ENCODE measurements around the gene JAML. TPM values are rescaled to one million over a fixed set of nuclear protein-coding genes. Genes with fewer than 3 reads are reported as not detected.

JAML gene
- total and polyA plus RNA-seq, 2 experiments from 2014 or later = 0.56 to 1.0 TPM

DNA sequence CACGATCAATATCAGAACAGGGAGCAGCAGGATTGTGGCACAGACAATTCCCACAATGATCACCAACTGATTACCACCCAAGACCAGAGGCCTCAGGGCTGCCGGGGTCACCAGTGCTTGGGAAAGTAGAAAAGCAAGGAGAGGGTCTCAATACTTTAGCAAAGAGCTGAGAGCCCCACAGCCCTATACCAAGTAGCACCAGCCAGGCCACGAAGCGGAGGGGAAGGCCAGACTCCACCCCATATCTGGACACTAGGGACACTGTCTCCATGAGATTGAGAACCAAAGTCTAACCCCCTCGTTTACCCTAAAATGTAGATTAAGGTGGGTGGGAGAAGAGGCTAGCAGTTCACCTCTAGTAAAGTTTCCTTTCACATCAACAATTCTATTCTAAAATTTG, 24.3 kb downstream of the JAML start:
- no peaks in the 10 kb centered on the region for H3K36me3 Mint-ChIP-seq (ENCODE audit: low read depth)
- ATAC-seq (no peak), DNase-seq (ENCODE audit: low spot score) (no peak)
- Histone ChIP-seq H3K4me3 (no peak overlapping the region), H3K27ac (ENCODE audit: low read depth) (no peak overlapping the region), H3K79me2 (replicated peaks; ENCODE audit: insufficient read depth) (no peaks in the 10 kb centered on the region), H4K20me1 (replicated peaks; ENCODE audit: insufficient read depth) (no peaks in the 10 kb centered on the region), H3K4me1 (ENCODE audit: insufficient read depth) (peaks cover 9% of the 10 kb centered on the region; the same call in 1 of the 2 replicates), H3K27me3 (ENCODE audit: insufficient read depth) (no peaks in the 10 kb centered on the region), H3K36me3 (ENCODE audit: insufficient read depth) (no peaks in the 10 kb centered on the region), H3K9me2 (ENCODE audit: insufficient read depth) (peaks cover 6% of the 10 kb centered on the region; the same call in 1 of the 2 replicates), H3F3A (replicated peaks; ENCODE audit: low read depth) (no peaks in the 10 kb centered on the region), H2AFZ (no peak overlapping the region), H3K4me2 (no peak overlapping the region)
- peaks cover 2% of the 10 kb centered on the region for H3K27me3 Mint-ChIP-seq (ENCODE audit: insufficient read depth, low read depth, poor library complexity)
- H3K4me3 Mint-ChIP-seq = no peak overlapping the region
- H3K4me1 Mint-ChIP-seq = peaks cover 21% of the 10 kb centered on the region; the same call in 2 of the 3 replicates
- H3K9me3 Mint-ChIP-seq = no peaks in the 10 kb centered on the region
- TF ChIP-seq, protein P1, sequence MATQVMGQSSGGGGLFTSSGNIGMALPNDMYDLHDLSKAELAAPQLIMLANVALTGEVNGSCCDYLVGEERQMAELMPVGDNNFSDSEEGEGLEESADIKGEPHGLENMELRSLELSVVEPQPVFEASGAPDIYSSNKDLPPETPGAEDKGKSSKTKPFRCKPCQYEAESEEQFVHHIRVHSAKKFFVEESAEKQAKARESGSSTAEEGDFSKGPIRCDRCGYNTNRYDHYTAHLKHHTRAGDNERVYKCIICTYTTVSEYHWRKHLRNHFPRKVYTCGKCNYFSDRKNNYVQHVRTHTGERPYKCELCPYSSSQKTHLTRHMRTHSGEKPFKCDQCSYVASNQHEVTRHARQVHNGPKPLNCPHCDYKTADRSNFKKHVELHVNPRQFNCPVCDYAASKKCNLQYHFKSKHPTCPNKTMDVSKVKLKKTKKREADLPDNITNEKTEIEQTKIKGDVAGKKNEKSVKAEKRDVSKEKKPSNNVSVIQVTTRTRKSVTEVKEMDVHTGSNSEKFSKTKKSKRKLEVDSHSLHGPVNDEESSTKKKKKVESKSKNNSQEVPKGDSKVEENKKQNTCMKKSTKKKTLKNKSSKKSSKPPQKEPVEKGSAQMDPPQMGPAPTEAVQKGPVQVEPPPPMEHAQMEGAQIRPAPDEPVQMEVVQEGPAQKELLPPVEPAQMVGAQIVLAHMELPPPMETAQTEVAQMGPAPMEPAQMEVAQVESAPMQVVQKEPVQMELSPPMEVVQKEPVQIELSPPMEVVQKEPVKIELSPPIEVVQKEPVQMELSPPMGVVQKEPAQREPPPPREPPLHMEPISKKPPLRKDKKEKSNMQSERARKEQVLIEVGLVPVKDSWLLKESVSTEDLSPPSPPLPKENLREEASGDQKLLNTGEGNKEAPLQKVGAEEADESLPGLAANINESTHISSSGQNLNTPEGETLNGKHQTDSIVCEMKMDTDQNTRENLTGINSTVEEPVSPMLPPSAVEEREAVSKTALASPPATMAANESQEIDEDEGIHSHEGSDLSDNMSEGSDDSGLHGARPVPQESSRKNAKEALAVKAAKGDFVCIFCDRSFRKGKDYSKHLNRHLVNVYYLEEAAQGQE (IDR thresholded peaks at IDR 0.05; ENCODE audit: unreplicated experiment) = no peak
- TF ChIP-seq POLR2AphosphoS5 (IDR thresholded peaks at IDR 0.05; ENCODE audit: low read depth) (no peak), JUNB (IDR thresholded peaks at IDR 0.05; ENCODE audit: unreplicated experiment) (no peak), CREB1 (CRISPR knock-in tag; IDR thresholded peaks at IDR 0.05; ENCODE audit: low read depth) (no peak), EZH2 (IDR thresholded peaks at IDR 0.05; ENCODE audit: low read depth, unreplicated experiment) (no peak), ZNF331 (CRISPR knock-in tag; IDR thresholded peaks at IDR 0.05; ENCODE audit: low read depth) (no peak), EZH2phosphoT487 (IDR thresholded peaks at IDR 0.05; ENCODE audit: unreplicated experiment) (no peak)
- TF ChIP-seq, protein P2, sequence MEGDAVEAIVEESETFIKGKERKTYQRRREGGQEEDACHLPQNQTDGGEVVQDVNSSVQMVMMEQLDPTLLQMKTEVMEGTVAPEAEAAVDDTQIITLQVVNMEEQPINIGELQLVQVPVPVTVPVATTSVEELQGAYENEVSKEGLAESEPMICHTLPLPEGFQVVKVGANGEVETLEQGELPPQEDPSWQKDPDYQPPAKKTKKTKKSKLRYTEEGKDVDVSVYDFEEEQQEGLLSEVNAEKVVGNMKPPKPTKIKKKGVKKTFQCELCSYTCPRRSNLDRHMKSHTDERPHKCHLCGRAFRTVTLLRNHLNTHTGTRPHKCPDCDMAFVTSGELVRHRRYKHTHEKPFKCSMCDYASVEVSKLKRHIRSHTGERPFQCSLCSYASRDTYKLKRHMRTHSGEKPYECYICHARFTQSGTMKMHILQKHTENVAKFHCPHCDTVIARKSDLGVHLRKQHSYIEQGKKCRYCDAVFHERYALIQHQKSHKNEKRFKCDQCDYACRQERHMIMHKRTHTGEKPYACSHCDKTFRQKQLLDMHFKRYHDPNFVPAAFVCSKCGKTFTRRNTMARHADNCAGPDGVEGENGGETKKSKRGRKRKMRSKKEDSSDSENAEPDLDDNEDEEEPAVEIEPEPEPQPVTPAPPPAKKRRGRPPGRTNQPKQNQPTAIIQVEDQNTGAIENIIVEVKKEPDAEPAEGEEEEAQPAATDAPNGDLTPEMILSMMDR (conservative IDR thresholded peaks at IDR 0.05; ENCODE audit: low read depth in 2 of 2) = no peak
- H3K27ac Mint-ChIP-seq = no peak overlapping the region

DNA sequence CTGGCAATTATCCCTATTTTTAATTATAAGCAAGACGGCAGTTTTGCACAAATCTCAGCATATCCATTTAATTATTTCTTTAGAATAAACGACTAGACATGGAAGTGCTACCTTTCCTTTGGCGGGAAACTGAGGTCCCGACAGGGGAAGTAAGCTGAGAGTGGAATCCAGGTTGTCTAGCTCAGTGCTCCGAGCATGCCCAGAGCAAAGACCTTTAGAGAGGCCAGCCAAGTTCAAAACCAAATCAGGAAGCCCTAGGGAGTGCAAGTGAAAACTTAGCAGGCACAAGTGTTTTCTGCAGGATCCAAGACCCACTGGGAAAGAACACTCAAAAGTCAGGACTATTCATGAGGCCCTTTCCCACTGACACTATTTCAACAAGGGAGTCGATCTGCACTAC, 25.7 kb downstream of the JAML start:
- H3K4me1 ChIP-seq (ENCODE audit: insufficient read depth) = peaks cover 16% of the 10 kb centered on the region
- H3K9me2 ChIP-seq (ENCODE audit: insufficient read depth) = peaks cover 6% of the 10 kb centered on the region; the same call in 1 of the 2 replicates
- ATAC-seq (no peak), DNase-seq (ENCODE audit: low spot score) (no peak)
- Mint-ChIP-seq H3K27me3 (ENCODE audit: insufficient read depth, low read depth, poor library complexity) (peaks cover 2% of the 10 kb centered on the region), H3K9me3 (no peaks in the 10 kb centered on the region), H3K4me1 (peaks cover 34% of the 10 kb centered on the region), H3K36me3 (ENCODE audit: low read depth) (no peaks in the 10 kb centered on the region), H3K27ac (no peak overlapping the region), H3K4me3 (no peak overlapping the region)
- H3K4me3 ChIP-seq = no peak overlapping the region
- H3K27me3 ChIP-seq (ENCODE audit: insufficient read depth) = no peaks in the 10 kb centered on the region
- no peaks in the 10 kb centered on the region for H3K79me2 ChIP-seq (replicated peaks; ENCODE audit: insufficient read depth)
- no peaks in the 10 kb centered on the region for H3K36me3 ChIP-seq (ENCODE audit: insufficient read depth)
- H3F3A ChIP-seq (replicated peaks; ENCODE audit: low read depth) = no peaks in the 10 kb centered on the region
- no peak overlapping the region for H3K27ac ChIP-seq (ENCODE audit: low read depth)
- TF ChIP-seq STAT1 (IDR thresholded peaks at IDR 0.05; ENCODE audit: unreplicated experiment) = no peak
- H3K4me2 ChIP-seq = no peak overlapping the region
- 0 out of 2 replicates have a peak overlapping the region, but pooled peaks have one; percentile 8 for H2AFZ ChIP-seq
- H4K20me1 ChIP-seq (replicated peaks; ENCODE audit: insufficient read depth) = no peaks in the 10 kb centered on the region
